ENCODE data around the gene ZSWIM8. TPM values are rescaled to one million over a fixed set of nuclear protein-coding genes. Genes with fewer than 3 reads are reported as not detected.

Gene ZSWIM8
- total RNA-seq, 1 experiment from 2014 or later: 59.1 TPM

GRCh38 chr10:73823391-73823790 lies 38.0 kb downstream of the ZSWIM8 start:
- no peak for TF ChIP-seq CREB1 (CRISPR knock-in tag; IDR thresholded peaks at IDR 0.05)
- TF ChIP-seq ESRRA (CRISPR knock-in tag; IDR thresholded peaks at IDR 0.05; ENCODE audit: borderline replicate concordance): no peak
- no peak for TF ChIP-seq SMAD3 (CRISPR knock-in tag; IDR thresholded peaks at IDR 0.05; ENCODE audit: borderline replicate concordance)
- no peak for TF ChIP-seq ZNF263 (CRISPR knock-in tag; IDR thresholded peaks at IDR 0.05; ENCODE audit: low read depth)
- no peak for TF ChIP-seq FOXJ3 (CRISPR knock-in tag; IDR thresholded peaks at IDR 0.05; ENCODE audit: borderline replicate concordance)
- no peak for TF ChIP-seq NR1H2 (CRISPR knock-in tag; IDR thresholded peaks at IDR 0.05)
- TF ChIP-seq ERG (CRISPR knock-in tag; IDR thresholded peaks at IDR 0.05): no peak
- TF ChIP-seq USF1 (CRISPR knock-in tag; IDR thresholded peaks at IDR 0.05): no peak
- no peak for TF ChIP-seq GABPB1 (CRISPR knock-in tag; IDR thresholded peaks at IDR 0.05)
- no peak for TF ChIP-seq TEAD4 (CRISPR knock-in tag; IDR thresholded peaks at IDR 0.05)
- TF ChIP-seq MAX (CRISPR knock-in tag; IDR thresholded peaks at IDR 0.05): no peak
- no peak for TF ChIP-seq E2F5 (CRISPR knock-in tag; IDR thresholded peaks at IDR 0.05)
- no peak for TF ChIP-seq ZNF425 (CRISPR knock-in tag; conservative IDR thresholded peaks at IDR 0.05)
- no peak for TF ChIP-seq ETV6 (CRISPR knock-in tag; IDR thresholded peaks at IDR 0.05)
- no peaks in the 10 kb centered on the region for H3K27me3 Mint-ChIP-seq (ENCODE audit: low read depth)
- peaks cover 13% of the 10 kb centered on the region for H3K36me3 Mint-ChIP-seq
- no peak overlapping the region for H3K4me3 Mint-ChIP-seq
- no peaks in the 10 kb centered on the region for H3K4me1 Mint-ChIP-seq
- ATAC-seq (no peak), DNase-seq (ENCODE audit: low spot score) (no peak)
- ChIA-PET CTCF (no interaction called here), POLR2A (no interaction called here)
- no peak overlapping the region for H3K27ac Mint-ChIP-seq
- H3K9me3 Mint-ChIP-seq: no peaks in the 10 kb centered on the region

- Mint-ChIP-seq H3K27ac (no peak overlapping the region), H3K4me3 (no peak overlapping the region), H3K27me3 (ENCODE audit: low read depth) (no peaks in the 10 kb centered on the region), H3K9me3 (no peaks in the 10 kb centered on the region), H3K4me1 (no peaks in the 10 kb centered on the region), H3K36me3 (peaks cover 13% of the 10 kb centered on the region)
- ChIA-PET POLR2A (no interaction called here), CTCF (no interaction called here)
- ATAC-seq: no peak
- DNase-seq (ENCODE audit: low spot score): no peak
- TF ChIP-seq ATF6 (CRISPR knock-in tag; IDR thresholded peaks at IDR 0.05): no peak
- TF ChIP-seq EMX1 (CRISPR knock-in tag; IDR thresholded peaks at IDR 0.05): no peak
- TF ChIP-seq IRF2 (CRISPR knock-in tag; IDR thresholded peaks at IDR 0.05; ENCODE audit: borderline replicate concordance, low read depth): no peak
- TF ChIP-seq FOXK1 (CRISPR knock-in tag; IDR thresholded peaks at IDR 0.05): no peak
- no peak for TF ChIP-seq HMGXB4 (CRISPR knock-in tag; IDR thresholded peaks at IDR 0.05)
- no peak for TF ChIP-seq SP1 (CRISPR knock-in tag; conservative IDR thresholded peaks at IDR 0.05)
- TF ChIP-seq TEAD1 (CRISPR knock-in tag; IDR thresholded peaks at IDR 0.05): no peak
- no peak for TF ChIP-seq SMAD3 (CRISPR knock-in tag; IDR thresholded peaks at IDR 0.05; ENCODE audit: borderline replicate concordance)
- no peak for TF ChIP-seq E2F4 (CRISPR knock-in tag; IDR thresholded peaks at IDR 0.05; ENCODE audit: borderline replicate concordance, low read depth)
- no peak for TF ChIP-seq ZNF263 (CRISPR knock-in tag; IDR thresholded peaks at IDR 0.05; ENCODE audit: low read depth)
- TF ChIP-seq RELA (CRISPR knock-in tag; IDR thresholded peaks at IDR 0.05; ENCODE audit: borderline replicate concordance): no peak
- no peak for TF ChIP-seq ZSCAN18 (CRISPR knock-in tag; IDR thresholded peaks at IDR 0.05)
These were observed 38.8 kb downstream of the ZSWIM8 start for GRCh38 chr10:73824146-73824725.

All from WTC11 (cell line).